ENCODE data around the gene MYL5.
"Not testable (repeated sequence)": the region's sequence is repeated elsewhere in the genome, so short reads cannot be mapped to it uniquely, and the experiment has no call there.

Gene MYL5

GRCh38 chr4:674172-675035, at the start of gene MYL5, which contains the start of gene ATP5ME:
TSS of gene MYL5 (plus strand) at chr4:674542. CDS start at chr4:678027, 3,485 bp downstream.
TSS of gene ATP5ME (minus strand) at chr4:674276. CDS start at chr4:674247, 29 bp downstream.
- peak; percentile 95 for ATAC-seq

GRCh38 chr4:624705-625590, 49.4 kb upstream of the MYL5 start, which contains the start of gene PDE6B:
TSS of gene PDE6B (plus strand) at chr4:625573. CDS start at chr4:625627, 54 bp downstream.
- no peak for ATAC-seq

- ATAC-seq: no peak
Measured at GRCh38 chr4:625631-626161, 48.6 kb upstream of the MYL5 start.

GRCh38 chr4:626201-627091, 47.9 kb upstream of the MYL5 start:
- no peak for ATAC-seq

GRCh38 chr4:627347-628125, 46.8 kb upstream of the MYL5 start:
- no peak for ATAC-seq

- no peak for ATAC-seq
Measured at GRCh38 chr4:628311-628741, 46.0 kb upstream of the MYL5 start.

GRCh38 chr4:628821-629635, 45.3 kb upstream of the MYL5 start:
- ATAC-seq: no peak

- ATAC-seq: no peak
Measured at GRCh38 chr4:629636-629914, 44.8 kb upstream of the MYL5 start.

GRCh38 chr4:629915-630641, 44.3 kb upstream of the MYL5 start:
- ATAC-seq: no peak

- ATAC-seq: no peak
Measured at GRCh38 chr4:630656-631055, 43.7 kb upstream of the MYL5 start.

GRCh38 chr4:632196-632790, 42.0 kb upstream of the MYL5 start:
- no peak for ATAC-seq

- ATAC-seq: no peak
Measured at GRCh38 chr4:632926-633325, 41.4 kb upstream of the MYL5 start.

- no peak for ATAC-seq
Measured at GRCh38 chr4:633406-633805, 40.9 kb upstream of the MYL5 start.

- no peak for ATAC-seq
Measured at GRCh38 chr4:633976-634598, 40.3 kb upstream of the MYL5 start.

- ATAC-seq: no peak
Measured at GRCh38 chr4:634599-634985, 39.8 kb upstream of the MYL5 start.

GRCh38 chr4:635066-635835, 39.1 kb upstream of the MYL5 start:
- ATAC-seq: not testable (repeated sequence)

- ATAC-seq: no peak
Measured at GRCh38 chr4:635851-636627, 38.3 kb upstream of the MYL5 start.
